Tibial nerve (tissue), 3 donors: ENCODE results near the gene LRRC70.

Experiments used
- POLR2A ChIP-seq, 2 donors: fragments of 450-650 bp; IDR thresholded peaks; one replicate each; pipeline ENCODE4 v1.6.1; 2017; ENCODE audit warnings: antibody characterized with exemption in 2 of 2, mild to moderate bottlenecking in 2 of 2, moderate library complexity in 2 of 2
- TF ChIP-seq, protein P1 (sequence below), 5 experiments: fragments of 200-600 bp in 3 of 5; fragments of 450-650 bp in 2 of 5; sonication (generic) in 3 of 5; IDR thresholded peaks; one replicate each; pipeline ENCODE4 v1.5.1; 2016 to 2019; ENCODE audit warnings: antibody characterized with exemption in 5 of 5, mild to moderate bottlenecking in 3 of 5, moderate library complexity in 2 of 5

DNA sequence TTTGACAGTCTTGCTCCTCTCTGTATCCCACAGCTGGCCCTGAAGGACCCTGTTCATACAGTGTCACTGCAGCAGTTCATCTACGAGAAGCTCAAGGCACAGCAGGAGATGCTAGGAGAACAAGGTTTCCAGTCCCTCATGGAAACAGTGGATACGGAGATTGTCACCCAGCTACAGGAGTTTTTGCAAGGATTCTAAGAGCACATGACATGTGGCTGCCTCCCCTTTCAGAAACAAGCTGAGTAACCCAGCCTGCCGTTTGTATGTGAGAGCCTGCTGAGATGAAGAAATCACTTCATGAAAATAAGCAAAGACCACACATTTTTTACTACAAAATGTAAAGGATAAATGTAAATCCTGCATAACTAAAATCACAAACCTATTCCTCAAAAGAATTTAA lies 48.5 kb downstream of the LRRC70 start:
- TF ChIP-seq, protein P1, sequence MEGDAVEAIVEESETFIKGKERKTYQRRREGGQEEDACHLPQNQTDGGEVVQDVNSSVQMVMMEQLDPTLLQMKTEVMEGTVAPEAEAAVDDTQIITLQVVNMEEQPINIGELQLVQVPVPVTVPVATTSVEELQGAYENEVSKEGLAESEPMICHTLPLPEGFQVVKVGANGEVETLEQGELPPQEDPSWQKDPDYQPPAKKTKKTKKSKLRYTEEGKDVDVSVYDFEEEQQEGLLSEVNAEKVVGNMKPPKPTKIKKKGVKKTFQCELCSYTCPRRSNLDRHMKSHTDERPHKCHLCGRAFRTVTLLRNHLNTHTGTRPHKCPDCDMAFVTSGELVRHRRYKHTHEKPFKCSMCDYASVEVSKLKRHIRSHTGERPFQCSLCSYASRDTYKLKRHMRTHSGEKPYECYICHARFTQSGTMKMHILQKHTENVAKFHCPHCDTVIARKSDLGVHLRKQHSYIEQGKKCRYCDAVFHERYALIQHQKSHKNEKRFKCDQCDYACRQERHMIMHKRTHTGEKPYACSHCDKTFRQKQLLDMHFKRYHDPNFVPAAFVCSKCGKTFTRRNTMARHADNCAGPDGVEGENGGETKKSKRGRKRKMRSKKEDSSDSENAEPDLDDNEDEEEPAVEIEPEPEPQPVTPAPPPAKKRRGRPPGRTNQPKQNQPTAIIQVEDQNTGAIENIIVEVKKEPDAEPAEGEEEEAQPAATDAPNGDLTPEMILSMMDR (IDR thresholded peaks at IDR 0.05), result no peak
- no peak for TF ChIP-seq POLR2A (IDR thresholded peaks at IDR 0.05)
